Myocyte (in vitro differentiated cells): ENCODE measurements around the gene PPP2R3B. TPM values are rescaled to one million over a fixed set of nuclear protein-coding genes. Genes with fewer than 3 reads are reported as not detected.
"Not testable (repeated sequence)": the region's sequence is repeated elsewhere in the genome, so short reads cannot be mapped to it uniquely, and the experiment has no call there.

ENCODE experiments used
- DNase-seq: peaks from one replicate; pipeline ENCODE4 v3.0.0-alpha.2; 2012; ENCODE audit warnings: low read depth
- total RNA-seq: library from RNA; depleted of rRNA; stranded (reverse); fragments of >200 nt; gene quantifications from 2 replicates; pipeline ENCODE4 v1.2.3, GENCODE V29; 2014

PPP2R3B gene
- total RNA-seq, 1 donor from 2014 or later = 226 TPM

- DNase-seq = no peak
Observed at GRCh38 chrX:404656-405055, 17.9 kb upstream of the PPP2R3B start.

GRCh38 chrX:402857-403256 is 16.1 kb upstream of the PPP2R3B start:
- no peak for DNase-seq

DNA sequence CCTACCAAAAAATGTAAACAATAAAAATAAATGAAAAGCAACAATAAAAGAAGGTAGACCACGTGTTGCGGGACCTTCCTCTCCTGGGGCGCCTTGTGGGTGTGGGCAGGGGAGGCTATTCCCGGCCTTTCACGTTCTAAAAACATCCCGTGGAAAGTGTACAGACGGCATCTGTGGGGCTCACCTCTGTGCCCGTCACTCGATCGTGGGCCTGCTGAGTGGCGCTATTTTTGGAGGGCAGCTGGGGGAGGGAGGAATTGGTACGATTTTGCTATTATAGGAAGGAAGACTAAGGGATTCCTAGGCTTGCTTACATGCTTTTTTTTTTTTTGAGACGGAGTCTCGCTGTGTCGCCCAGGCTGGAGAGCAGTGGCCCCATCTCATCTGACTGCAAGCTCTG is 13.6 kb upstream of the PPP2R3B start:
- DNase-seq = peak; percentile 66

DNA sequence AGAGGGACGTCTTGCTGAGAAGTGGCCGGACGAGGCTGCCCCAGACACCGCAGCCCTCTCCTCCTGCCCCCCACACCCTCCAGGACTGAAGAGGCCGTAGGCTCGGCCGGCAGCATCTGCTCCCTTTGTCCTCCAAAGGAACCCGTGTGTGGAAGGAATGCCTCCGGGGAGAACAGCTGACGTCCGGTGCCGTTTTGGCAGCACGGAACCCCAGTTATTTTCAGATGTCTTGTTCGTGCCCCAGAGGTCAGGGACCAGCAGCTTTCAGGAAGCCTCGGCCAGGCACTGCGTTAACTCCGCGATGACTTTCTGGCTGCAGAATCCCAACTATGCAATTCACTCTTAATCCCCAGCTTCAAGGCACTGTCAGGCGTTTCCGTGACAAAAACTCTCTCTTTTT is 10.9 kb upstream of the PPP2R3B start:
- peak; percentile 99 for DNase-seq

- no peak for DNase-seq
Observed at GRCh38 chrX:394830-395229, 8.1 kb upstream of the PPP2R3B start.

DNA sequence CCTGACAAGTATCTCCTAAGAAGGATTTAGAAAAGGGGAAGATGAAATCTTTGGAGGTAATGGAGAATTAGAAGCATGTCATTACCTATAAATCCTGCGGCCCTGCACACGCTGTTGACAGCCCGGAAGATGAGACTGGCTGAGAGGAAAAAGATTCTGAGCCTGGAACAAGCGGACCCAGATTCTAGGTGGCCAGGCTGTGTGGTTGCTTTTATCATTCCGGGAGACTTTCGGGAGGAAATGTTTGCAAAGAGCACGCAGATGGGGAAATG is 5.8 kb upstream of the PPP2R3B start:
- DNase-seq = no peak

- DNase-seq = no peak
Observed at GRCh38 chrX:391717-392574, 5.2 kb upstream of the PPP2R3B start.

- no peak for DNase-seq
Observed at GRCh38 chrX:390459-390858, 3.8 kb upstream of the PPP2R3B start.

DNA sequence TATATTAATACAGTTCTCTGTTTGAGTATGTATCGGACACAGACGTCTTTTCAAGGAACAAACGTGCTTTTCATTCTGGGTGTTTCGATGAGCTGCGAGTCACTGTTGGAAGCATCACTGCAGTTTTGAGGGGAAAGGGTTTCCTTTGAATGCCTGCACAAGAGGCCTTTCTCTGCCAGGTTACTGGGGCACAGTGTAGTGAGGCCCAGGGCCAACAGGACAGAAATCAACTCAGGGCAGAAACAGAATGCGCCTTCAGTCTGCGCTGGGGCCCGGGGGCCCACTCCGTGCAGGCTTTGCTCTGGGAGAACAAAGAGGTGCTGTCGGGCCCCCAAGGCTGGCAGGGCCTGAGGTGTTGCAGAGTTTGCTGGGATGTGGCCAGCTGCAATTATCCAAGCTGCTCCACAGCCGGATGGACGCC is 2.3 kb upstream of the PPP2R3B start:
- DNase-seq = no peak

DNA sequence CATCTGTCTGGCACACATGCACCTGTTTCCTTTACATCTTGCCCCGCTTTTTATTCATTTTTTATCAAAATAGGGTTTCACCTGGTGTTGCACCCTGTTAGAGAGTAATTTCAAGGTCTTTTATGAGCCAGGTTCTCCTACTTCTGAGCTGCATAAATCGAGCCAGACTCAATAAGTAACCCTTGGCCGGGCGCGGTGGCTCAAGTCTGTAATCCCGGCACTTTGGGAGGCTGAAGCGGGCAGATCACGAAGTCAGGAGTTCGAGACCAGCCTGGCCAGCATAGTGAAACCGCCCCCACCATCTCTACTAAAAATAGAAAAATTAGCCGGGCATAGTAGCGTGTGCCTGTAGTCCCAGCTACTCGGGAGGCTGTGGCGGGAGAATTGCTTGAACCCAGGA is 1.0 kb upstream of the PPP2R3B start:
- no peak for DNase-seq

- no peak for DNase-seq
Observed at GRCh38 chrX:386239-386767, 404 bp downstream of the PPP2R3B start.

DNA sequence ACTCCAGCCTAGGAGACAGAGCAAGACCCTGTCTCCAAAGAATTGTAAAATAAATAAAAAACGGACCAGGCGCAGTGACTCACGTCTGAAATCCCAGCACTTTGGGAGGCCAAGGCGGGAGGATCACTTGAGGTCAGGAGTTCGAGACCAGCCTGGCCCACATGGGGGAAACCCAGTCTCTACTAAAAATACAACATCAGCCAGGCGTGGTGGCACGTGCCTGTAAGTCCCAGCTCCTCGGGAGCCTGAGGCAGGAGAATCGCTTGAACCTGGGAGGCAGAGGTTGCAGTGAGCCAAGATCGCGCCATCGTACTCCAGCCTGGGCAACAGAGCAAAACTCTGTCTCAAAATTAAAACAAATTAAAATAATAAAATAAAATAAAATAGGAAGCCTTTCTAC is 971 bp downstream of the PPP2R3B start:
- not testable (repeated sequence) for DNase-seq

- DNase-seq = no peak
Observed at GRCh38 chrX:384861-385260, 1.8 kb downstream of the PPP2R3B start.

DNA sequence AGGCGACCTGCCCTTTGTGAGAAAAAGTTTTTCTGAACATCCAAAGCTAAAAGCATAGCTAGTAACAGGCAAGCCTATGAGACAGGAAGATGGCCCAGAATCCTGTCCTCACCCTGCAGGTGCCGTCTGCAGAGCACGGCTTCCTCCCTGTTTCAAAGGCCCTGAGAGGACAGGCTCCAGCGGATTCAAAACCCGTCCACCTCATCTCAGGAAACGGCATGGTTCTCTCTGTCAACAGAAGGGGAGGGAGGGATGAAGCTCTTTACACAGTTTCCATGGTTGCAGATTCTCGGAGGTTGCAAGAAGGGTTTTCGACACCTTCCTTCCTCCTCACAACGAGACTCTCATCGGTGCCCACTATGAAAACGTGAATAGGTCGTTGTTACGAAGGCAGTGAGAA is 8.3 kb downstream of the PPP2R3B start:
- no peak for DNase-seq

DNA sequence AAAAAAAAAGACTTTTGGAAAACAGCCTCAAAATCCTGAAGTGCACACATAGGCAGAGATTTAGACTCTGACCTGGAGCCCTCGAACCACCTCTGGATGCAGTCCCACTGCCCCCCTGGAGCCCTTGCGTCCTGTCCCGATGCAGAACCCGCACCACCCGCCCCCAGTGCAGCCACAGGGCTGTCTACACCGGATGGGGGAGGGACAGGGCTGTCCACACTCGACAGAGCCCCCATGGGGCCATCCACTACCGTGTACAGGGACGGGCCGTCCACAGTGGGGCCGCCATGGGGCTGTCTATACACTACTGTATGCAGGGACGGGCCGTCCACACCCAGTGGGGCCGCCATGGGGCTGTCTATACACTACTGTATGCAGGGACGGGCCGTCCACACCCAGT is 10.5 kb downstream of the PPP2R3B start:
- DNase-seq = not testable (repeated sequence)

GRCh38 chrX:375181-376036 is 11.3 kb downstream of the PPP2R3B start:
- DNase-seq = no peak

GRCh38 chrX:374596-374995 is 12.1 kb downstream of the PPP2R3B start:
- peak; percentile 76 for DNase-seq

GRCh38 chrX:373641-374471 is 12.9 kb downstream of the PPP2R3B start:
- DNase-seq = peak; percentile 78

DNA sequence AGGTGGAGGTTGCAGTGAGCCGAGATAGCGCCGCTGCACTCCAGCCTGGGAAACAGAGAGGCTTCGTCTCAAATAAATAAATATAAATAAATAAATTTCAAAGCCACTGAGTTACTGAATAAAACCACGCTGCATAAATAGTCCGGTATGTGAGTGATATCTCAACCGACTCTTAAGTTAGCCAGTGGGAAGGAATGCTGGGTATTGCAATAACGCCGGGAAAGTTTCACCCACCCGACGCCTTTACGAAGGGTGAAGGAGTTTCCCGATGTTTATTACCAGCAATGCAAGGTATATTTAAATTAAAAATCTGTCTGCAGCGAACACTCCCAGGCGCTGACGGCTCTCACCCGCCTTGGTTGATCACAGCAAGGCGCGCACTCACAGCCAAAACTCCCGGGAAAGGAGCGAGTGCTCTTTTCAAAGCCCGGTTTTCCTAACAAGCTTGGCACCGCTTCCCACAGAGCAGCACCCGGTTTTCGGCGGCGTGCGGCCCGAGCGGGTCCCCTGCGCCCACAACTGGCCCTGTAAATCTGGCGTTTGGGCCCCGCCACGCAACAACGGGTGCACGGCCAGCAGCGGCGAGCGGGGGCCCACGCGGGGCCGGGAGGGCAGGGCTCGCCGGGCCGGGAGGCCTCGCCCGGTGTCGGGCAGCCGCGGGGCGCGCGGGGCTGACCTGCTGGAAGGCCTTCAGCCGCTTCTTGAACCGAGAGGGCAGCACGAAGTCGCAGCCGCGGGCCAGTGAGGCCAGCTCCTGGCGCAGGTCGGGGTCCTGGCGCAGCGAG is 13.7 kb downstream of the PPP2R3B start:
- peak; percentile 43 for DNase-seq

- DNase-seq = no peak
Observed at GRCh38 chrX:371907-372306, 14.8 kb downstream of the PPP2R3B start.
